GM19025 (cell line): ENCODE results near the gene ZNF514.
"Not testable (repeated sequence)": the region's sequence is repeated elsewhere in the genome, so short reads cannot be mapped to it uniquely, and the experiment has no call there.

Experiments
- ATAC-seq: cut with Tn5 transposase; IDR thresholded peaks from one replicate; pipeline ENCODE4 v1.9.1; 2021; ENCODE audit warnings: mild to moderate bottlenecking, low read depth, moderate library complexity; ENCODE audit not compliant: unreplicated experiment

Gene ZNF514

DNA sequence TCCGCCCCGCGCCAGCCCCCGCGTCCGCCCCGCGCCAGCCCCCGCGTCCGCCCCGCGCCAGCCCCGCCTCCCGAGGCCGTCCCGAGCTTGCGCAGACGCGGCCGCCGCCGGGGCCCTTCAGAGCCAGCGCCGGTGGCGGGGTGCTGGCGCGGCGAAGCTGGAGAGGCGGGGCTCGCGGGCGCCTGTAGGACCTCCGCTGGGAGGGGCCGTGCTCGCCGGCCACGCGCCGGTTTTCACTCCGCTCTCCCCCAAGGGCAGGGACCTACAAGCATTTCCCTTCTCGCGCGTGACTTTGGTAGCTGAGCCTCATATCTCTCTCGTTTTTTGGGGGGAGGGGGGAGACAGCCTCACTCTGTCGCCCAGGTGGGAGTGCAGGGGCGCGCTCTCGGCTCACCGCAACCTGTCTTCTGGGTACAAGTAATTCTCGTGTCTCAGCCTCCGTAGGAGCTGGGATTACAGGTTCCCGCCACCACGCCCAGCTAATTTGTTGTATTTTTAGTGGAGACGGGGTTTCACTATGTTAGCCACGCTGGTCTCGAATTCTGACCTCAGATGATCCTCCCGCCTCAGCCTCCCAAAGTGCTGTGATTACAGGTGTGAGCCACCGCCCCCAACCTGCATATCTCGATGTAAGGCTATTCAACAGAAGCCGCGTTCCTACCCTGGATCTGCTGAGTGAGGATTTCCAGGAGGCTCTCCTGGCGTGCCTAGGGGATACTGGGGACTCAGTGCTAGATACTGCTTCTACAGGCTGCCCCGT, at the start of gene ZNF514:
ZNF514 (minus strand) TSS at position 159 of the 760 bp plus-strand sequence. CDS start 6,595 bp downstream, outside the sequence.
- peak; percentile 94 for ATAC-seq

DNA sequence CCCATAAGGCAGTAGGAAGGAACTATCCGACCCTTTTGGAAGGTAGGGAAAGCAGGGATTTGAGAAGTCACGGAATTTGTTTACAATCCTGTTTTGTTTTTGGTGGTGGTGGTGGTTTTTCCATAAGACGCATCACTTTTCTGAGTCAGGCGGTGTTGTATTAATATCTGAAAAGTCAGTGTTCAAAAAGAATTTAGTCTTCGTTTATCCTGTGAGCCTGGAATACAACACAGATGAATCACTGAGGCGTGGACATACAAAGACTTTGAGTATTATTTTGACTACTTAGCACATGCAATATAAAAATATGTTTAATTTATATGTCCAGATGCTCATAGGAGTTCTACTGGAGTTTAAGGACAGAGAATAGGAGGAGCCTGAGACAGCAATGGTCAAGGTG, 48.5 kb upstream of the ZNF514 start:
- ATAC-seq = no peak

DNA sequence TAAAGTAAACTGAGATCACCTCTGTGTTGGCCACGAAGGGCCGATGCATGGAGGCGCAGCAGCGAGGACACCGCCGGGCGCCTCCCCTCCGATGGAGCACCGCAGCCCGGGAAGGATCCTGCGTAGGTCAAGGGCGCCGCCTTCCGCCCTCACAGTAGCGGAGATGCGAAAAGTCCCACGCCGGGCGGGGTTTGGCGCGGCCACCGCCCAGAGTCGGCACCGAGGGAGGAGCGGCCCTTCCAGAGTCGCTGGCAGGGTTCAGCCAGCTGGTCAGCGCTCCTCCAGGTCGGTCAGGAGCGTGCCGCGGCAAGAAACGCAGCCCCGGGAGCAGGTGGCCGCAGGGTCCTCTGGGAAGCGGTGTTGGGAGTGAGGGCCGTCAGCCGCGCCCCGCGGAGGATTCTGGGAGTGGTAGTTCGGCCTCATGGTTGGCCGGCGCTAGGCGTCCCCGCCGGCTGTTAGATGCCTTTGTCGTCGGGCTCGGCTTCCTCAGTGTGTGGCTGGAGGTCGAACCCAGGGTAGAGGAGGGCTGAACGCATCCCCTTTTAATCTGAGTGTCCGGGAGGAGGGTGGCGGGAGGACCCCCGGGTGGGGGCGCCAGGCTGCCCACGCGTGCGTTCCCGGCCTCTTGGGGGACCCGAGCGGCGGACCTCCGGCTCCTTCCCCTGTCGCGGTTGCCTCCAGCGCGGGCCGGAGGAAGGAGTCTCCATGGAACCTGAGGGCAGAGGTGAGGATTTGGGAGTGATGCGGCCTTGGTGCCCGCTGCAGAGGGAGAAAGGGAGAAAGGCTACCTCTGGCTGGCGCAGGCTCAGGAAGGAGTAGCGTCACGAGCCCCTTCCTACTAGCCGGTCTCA, 47.7 kb upstream of the ZNF514 start, which contains the start of gene ZNF892:
ZNF892 (plus strand) TSS at position 411 of the 851 bp plus-strand sequence; CDS start at position 706, 295 bp downstream.
- ATAC-seq = peak; percentile 95

DNA sequence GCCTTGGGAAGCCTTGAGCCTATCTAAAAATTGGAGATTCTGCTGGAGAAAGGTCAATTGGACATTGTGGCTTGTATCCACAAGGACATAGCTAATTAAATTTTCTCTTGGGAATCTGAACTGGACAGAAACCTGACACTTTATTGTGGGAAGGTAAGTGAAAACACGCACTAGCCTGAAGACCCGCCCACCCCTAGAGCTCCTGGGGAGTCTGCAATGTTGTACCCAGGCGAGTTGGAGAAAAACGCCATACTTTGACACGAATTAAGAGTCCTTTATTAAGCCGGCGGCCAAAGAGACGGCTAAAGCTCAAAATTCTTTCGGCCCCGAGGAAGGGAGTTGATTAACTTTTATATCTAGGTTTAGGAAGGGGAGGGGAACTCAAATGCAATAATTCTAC, 46.4 kb upstream of the ZNF514 start:
- no peak for ATAC-seq

DNA sequence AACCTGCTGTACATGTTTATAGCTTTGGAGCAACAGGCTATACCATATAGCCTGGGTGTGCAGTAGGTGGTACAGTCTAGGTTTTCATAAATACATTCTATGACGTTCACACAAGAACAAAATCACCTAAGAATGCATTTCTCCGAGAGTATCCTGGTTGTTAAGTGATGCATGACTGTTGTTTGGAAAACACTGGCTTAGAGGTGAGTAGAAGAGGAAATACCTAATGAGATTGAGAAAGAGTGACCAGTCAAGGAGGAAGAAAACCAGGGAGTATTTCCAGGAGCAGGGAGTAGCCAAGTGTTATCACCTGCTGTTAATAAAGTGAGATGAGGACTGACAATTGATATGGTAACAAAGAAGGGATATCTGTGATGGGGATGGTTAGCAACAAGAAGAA, 44.7 kb upstream of the ZNF514 start:
- no peak for ATAC-seq

DNA sequence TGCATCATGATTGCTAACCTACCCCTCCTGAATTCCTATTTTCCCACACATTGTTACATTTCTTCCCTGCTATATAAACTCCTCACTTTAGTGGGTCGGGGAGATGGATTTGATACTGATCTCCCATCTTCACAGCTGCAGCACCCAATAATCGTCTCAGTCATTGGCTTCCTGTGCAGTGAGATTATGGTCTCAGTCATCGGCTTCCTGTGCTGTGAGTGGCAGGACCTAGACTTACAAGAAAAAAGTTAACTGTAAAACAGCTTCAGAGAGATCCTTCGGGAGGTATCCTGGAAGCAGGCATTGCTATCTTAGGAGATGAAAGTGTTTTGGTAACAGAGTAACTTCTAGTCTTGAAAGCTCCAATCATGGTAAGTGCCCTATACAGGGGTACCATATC, 44.3 kb upstream of the ZNF514 start:
- no peak for ATAC-seq

DNA sequence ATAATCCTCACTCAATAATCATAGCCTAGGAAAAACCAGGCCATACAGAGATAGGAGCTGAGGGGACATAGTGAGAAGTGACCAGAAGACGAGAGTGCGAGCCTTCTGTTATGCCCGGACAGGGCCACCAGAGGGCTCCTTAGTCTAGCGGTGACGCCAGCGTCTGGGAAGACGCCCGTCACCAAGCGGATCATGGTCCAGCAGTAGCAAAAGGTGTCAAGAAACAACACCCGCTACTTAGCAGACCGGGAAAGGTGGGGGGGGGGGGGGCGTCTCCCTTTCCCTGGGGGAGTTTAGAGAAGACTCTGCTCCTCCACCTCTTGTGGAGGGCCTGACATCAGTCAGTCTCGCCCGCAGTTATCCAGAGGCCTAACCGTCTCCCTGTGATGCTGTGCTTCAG, 33.3 kb upstream of the ZNF514 start:
- not testable (repeated sequence) for ATAC-seq

DNA sequence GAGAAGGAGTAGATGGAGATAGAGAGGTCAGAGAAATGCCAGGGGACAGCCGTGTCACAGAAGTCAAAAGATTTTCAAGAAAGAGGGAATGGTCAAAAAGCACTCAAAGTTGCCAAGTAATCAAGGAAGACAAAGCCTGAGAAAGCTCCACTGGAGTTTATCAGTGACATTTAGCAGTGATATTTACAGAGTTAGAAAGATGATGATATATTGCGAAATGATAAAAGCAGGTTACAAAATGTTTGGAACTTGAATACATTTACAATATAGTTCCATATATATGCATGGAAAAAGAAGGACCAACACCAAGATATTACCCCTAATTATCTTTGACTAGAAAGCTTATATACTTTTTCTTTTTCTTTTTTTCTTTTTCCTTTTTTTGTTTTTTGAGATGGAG, 26.3 kb upstream of the ZNF514 start:
- ATAC-seq = no peak

DNA sequence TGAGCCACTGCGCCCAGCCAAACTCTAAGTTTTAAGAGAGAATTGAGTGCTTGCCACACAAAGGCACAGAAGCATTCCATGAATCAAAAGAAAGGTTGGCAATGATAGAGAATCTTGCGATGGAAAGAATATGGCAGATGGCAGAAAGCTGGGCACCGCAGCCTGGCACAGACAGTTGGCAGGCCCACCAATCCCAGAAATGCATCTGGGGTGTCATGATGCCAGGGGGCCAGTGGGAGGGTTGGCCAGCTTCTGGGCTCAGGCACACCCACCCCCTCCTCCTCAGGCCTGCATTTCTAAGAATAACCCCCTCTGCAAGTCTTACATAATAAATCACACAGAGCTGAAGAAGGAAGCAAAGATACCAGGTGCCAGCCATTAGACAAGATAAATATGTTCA, 25.5 kb upstream of the ZNF514 start:
- no peak for ATAC-seq

DNA sequence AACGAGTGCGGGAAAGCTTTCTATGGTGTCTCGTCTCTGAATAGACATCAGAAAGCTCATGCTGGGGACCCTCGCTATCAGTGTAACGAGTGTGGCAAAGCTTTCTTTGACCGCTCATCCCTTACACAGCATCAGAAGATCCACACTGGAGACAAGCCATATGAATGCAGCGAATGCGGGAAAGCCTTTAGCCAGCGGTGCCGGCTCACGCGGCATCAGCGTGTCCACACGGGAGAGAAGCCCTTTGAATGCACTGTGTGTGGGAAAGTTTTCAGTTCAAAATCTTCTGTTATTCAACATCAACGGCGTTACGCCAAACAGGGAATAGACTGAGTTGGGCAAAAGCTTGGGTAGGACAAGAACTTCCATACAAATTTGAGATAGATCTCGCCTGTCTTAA, 22.1 kb upstream of the ZNF514 start:
- ATAC-seq = no peak

DNA sequence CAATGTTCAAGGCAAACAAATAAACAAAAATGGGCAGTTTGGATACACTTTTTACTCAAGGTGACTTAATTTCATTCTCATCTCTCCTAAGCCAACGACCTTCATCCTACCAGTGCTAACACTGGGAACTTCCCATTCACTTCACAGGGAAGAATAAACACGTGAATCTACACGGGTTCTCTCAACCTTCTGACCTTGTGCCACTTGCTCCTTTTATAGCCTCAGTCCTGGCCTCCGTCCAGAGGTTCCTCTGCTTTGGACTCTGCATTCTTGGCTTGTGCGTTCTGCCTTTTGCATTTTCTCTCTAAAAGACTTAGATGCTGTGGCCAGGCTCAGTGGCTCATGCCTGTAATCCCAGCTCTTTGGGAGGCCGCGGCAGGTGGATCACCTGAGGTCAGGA, 19.8 kb upstream of the ZNF514 start:
- ATAC-seq = no peak

DNA sequence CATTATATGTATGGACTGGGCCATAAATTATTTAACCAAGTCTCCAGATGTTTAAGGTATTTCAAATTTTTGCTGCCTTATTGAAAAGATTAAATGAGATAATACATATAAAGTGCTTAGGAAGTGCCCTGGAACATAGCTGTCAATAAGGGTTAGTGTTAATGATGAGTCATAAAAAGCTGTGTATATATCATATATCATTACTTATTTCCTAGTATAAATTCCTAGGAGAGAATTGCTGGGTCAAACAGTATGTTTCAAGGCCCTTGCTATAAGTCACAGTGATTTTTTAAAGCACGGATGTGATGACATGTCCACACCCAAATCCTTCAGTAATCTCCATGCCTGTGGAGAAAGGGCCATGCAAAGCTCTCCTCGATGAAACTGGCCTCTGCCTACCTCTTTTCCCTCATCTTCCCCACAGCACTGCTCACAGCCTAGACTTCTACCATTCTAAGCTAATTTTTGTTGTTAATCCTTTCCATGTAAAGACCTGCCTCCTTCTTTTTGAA, 14.4 kb upstream of the ZNF514 start:
- no peak for ATAC-seq

DNA sequence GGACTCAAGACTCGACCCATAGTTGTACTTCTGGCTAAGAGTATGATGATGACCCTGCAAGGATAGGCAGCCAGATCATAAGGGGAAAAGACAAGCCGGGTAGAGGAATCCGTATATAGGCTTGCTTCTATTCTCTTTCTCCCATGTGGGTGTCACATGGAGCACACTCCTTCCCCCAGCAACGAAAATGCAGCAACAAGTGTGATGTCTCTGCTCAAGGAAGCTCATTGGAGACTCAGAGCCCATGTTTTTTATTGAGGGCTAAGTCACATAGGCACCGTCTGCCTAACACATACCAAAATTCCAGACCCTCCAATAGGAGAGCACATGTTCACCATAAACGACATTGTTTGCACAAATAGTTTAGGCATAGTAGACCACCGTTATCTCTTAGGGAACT, 12.3 kb upstream of the ZNF514 start:
- ATAC-seq = no peak

DNA sequence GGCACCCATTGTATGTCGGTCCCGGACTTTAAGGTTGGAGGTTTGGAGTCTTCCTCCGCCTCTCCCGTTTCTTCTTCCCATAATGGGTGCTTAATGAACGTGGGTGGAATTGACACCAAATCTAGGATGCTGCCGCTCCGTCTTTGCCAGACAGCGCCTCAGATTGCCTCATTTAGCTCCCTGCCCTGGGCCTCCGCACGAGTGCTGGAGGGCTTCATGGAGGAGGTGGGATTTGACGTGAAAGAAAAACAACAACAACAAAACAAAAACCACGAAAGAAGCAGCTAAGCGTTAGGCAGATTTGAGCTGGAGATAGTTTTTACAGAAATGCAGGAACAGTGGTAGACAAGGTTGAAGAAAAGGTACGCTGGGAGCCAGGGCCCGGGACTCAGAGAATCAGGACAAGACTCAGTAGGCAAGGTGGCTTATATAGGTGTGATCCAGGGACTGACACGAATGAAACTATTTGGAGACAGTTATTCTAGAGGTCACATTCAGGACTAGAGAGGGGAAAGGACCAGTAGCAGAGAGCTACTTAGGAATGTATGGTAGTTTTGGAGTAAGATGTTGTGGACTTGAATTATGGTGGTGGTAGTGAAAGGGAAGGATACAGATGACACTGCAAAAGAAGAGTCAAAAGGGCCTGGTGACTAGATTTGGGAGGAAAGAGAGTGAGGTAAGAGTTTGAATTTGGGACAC, 6.6 kb upstream of the ZNF514 start:
- ATAC-seq = peak; percentile 6

DNA sequence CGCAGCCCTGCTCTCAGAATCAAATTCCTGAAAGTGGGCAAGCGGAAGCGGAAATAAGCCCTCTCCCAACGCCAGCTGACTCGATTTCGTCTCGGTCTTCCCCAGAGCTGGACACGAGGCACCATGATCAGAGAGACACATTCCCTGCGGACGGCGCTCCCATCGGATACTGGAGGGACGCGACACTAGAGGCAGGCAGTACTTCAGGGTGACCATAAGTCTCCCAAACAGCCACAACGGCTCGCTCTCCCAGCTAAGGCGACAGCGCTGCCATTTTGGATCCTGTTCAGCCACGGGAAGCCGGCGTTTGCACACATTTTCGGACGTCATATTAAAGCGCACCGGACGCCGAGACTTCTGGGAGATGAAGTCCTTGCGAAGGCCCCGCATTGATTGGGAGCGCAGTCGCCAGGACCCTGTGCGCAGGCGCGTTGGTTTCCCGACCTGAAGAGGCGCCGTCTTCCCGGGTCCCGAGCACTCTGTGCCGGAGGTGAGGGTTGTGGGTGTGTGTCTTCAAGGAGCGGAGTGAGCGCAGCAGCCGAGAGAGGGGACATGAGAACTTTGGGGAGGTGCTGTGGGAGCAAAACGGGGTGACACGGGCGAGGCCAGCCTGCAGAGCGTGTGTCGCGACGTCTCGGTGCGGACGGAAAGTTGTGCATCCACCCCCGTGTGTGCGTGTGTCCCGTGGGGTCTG, 5.9 kb upstream of the ZNF514 start, which contains the start of gene ZNF2:
ZNF2 (plus strand) TSS at position 439 of the 694 bp plus-strand sequence. CDS start 10,418 bp downstream, outside the sequence.
- peak; percentile 94 for ATAC-seq

DNA sequence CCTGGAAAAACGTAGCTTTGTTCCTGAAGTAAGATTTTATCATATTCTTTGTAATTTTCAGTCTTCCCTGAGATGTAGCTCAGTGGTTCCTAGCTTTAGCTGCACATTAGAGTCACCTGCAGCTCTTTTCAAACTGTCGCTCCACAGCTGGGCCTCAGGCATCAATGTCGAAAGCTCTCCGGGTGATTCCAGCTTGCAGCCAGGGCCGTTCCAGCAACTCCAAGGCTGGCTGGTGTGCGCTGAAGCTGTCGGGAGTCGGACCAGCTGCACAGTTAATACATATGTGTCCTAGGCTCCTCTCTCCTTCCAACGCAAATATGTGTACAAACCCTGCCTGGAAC, 5.4 kb upstream of the ZNF514 start:
- ATAC-seq = peak; percentile 15

DNA sequence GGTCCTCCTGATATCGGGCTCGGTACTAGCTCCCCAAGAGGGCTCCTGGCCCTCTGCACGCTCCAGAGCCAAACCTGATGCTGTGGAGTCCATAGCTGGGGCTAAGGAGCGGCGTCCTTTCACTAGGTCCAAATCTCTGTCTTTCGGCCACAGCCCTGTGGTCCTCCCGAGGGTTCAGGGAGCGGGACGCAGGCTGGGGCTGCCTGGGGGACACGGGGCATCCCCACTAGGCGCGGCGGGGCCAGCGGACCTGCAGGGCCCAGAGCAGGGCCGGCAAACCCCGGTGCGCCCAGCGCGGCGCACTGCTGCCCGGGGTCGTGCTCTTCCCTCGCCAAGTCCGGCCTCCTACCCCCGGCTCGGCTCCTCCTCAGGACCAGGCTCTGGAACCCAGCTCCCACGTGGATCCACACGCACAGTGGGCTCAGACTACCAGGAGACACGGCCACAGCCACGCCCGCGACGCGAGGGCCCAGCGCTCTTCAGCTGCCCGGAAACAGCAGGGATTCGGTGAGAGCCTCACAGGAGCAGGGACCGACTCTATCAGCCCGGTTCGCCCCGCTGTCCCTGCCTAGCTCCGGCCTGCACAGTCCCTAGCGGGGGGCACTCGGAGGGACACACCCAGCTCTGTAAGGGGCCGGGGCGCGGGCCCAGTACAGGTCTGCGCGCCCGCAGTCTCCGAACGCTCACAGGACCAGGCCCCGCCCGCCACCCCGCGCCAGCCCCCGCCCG, 593 bp downstream of the ZNF514 start:
- peak; percentile 42 for ATAC-seq

DNA sequence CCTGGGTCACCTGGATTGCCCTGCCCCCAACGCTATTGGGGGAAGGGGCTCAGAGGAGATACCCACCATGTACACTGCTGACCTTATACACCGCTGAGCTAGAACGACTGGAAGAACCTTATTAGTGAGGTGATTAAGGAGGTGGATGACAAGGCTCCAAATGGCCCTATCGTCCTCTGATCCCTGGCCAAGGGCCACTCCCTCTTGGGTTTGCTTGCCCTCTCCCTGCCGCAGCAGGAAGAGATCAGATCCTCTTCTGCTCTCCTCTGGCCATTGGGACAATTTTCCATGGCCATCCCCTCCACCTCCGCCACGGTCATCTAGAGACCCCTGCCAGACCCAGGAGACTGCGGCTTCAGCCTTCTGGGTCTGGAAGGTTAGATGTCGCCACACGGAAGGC, 1.2 kb downstream of the ZNF514 start:
- no peak for ATAC-seq

DNA sequence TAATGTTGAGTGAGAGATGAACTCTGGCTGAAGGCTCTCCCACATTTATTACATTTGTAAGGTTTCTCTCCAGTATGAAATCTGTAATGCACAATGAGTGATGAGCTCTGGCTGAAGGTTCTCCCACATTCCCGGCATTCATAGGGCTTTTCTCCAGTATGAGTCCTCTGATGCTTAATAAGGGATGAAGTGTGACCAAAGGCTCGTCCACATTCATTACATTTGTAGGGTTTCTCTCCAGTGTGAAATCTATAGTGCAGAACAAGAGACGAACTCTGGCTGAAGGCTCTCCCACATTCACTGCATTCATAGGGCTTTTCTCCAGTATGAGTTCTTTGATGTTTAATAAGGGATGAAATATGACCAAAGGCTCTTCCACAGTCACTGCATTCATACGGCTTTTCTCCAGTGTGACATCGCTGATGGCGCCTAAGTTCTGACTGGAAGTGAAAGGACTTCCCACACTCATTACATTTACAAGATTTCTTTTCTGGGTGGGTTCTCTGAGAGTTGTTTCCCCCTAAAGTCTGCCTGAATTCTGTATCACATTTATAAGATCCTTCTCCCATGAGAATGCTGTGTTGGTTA, 10.2 kb downstream of the ZNF514 start:
- ATAC-seq = no peak
